ENCODE data around the gene EXOC4. TPM values are rescaled to one million over a fixed set of nuclear protein-coding genes. Genes with fewer than 3 reads are reported as not detected.

EXOC4 gene
- total RNA-seq, 2 donors from 2014 or later, result 48.9 to 102 TPM

DNA sequence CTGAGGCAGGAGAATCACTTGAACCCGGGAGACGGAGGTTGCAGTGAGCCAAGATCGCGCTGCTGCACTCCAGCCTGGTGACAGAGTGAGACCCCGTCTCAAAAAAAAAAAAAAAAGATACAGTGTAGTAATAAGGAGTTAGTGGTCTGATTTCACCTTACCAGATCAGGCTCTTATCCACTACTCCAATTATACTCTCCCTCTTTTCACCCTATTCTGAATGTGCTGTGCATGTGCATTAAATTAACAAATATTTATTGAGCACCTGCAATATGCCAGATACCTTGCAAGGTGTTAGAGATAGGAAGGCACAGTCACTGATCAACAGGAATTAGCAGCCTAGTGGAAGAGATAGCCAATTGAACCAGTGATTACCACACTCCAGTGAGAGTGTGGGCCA, 632.3 kb downstream of the EXOC4 start:
- intact Hi-C loops (cut with DNase I), result no loop called here
- Histone ChIP-seq H3K9me3 (no peaks in the 10 kb centered on the region), H3K27me3 (replicated peaks; ENCODE audit: insufficient read depth) (no peaks in the 10 kb centered on the region), H3K4me1 (replicated peaks) (no peaks in the 10 kb centered on the region), H3K27ac (no peak overlapping the region), H3K4me3 (no peak overlapping the region), H3K36me3 (no peaks in the 10 kb centered on the region)
- DNase-seq (ENCODE audit: low spot score), result no peak
- WGBS, result 98% methylated on average over 5 of the region's 5 CpGs
- no peak for TF ChIP-seq POLR2A (IDR thresholded peaks at IDR 0.05)
- TF ChIP-seq, protein P1, sequence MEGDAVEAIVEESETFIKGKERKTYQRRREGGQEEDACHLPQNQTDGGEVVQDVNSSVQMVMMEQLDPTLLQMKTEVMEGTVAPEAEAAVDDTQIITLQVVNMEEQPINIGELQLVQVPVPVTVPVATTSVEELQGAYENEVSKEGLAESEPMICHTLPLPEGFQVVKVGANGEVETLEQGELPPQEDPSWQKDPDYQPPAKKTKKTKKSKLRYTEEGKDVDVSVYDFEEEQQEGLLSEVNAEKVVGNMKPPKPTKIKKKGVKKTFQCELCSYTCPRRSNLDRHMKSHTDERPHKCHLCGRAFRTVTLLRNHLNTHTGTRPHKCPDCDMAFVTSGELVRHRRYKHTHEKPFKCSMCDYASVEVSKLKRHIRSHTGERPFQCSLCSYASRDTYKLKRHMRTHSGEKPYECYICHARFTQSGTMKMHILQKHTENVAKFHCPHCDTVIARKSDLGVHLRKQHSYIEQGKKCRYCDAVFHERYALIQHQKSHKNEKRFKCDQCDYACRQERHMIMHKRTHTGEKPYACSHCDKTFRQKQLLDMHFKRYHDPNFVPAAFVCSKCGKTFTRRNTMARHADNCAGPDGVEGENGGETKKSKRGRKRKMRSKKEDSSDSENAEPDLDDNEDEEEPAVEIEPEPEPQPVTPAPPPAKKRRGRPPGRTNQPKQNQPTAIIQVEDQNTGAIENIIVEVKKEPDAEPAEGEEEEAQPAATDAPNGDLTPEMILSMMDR (IDR thresholded peaks at IDR 0.05), result no peak
- TF ChIP-seq POLR2AphosphoS5 (IDR thresholded peaks at IDR 0.05), result no peak

DNA sequence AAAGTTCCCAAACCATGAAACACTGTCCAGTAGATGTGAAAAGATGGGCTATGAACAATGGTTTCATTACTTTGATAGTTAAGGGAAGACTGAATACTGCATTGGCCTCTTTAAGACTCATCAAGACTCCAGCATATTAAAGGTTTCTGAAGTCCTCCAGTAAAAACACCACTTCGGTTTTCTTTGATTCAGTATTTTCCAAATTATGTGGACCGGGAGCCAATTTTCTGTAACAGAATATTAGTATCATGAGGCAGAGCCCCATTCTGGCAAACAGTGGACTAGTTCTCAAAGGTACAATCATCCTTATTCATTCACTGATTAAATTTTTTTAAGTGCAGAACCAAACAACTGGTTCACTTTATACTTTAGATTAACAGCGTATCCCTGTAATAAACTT, 633.2 kb downstream of the EXOC4 start:
- no peaks in the 10 kb centered on the region for H3K27me3 ChIP-seq (replicated peaks; ENCODE audit: insufficient read depth)
- H3K36me3 ChIP-seq, result no peaks in the 10 kb centered on the region
- WGBS, result 61% methylated on average over 3 of the region's 3 CpGs
- H3K9me3 ChIP-seq, result no peaks in the 10 kb centered on the region
- DNase-seq (ENCODE audit: low spot score), result no peak
- no peak overlapping the region for H3K27ac ChIP-seq
- TF ChIP-seq POLR2A (IDR thresholded peaks at IDR 0.05) (no peak), POLR2AphosphoS5 (IDR thresholded peaks at IDR 0.05) (no peak)
- TF ChIP-seq, protein P1 (IDR thresholded peaks at IDR 0.05), result no peak
- no peaks in the 10 kb centered on the region for H3K4me1 ChIP-seq (replicated peaks)
- no peak overlapping the region for H3K4me3 ChIP-seq
- intact Hi-C loops (cut with DNase I), result no loop called here

DNA sequence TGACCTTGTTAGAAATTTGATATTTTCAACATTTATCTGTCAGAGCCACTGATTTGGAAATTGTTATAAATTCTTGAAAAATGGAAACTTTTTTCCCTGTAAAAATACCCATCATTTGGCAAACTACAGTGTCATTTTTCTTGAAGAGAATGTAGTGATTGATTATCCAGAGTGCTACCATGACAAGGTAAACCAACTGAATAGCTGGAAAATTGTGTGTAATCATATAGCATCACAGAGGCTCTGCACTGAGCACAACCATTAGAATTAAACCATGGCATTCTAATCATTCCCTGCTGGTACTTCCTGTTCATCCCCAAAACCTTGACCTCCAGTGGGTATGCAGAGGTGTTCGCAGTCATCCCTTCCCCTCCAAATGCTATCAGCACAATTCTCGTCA, 633.9 kb downstream of the EXOC4 start:
- DNase-seq (ENCODE audit: low spot score), result no peak
- H3K4me3 ChIP-seq, result no peak overlapping the region
- WGBS, result 90% methylated on average over 2 of the region's 2 CpGs
- no peaks in the 10 kb centered on the region for H3K27me3 ChIP-seq (replicated peaks; ENCODE audit: insufficient read depth)
- no peaks in the 10 kb centered on the region for H3K4me1 ChIP-seq (replicated peaks)
- H3K36me3 ChIP-seq, result no peaks in the 10 kb centered on the region
- TF ChIP-seq POLR2A (IDR thresholded peaks at IDR 0.05) (no peak), POLR2AphosphoS5 (IDR thresholded peaks at IDR 0.05) (no peak)
- TF ChIP-seq, protein P1 (IDR thresholded peaks at IDR 0.05), result no peak
- no peaks in the 10 kb centered on the region for H3K9me3 ChIP-seq
- no peak overlapping the region for H3K27ac ChIP-seq
- intact Hi-C loops (cut with DNase I), result no loop called here

DNA sequence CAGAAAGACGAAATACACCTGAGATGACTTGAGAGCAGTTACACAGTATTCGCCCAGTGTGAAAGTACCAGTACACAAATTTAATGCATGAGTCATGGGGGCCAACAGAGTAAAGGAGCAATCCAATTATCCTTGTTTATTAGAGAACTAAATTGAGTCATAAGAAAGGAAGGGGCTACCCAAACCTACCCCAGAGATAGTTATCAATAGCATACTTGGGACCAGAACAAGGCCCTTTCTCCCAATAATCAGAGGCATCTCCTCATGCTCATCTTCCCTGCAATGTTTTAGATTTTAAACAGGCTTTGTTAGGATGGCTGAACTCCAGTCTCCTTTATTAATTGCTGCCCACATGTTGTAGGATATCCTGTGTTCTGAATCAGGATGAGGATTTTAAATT, 634.6 kb downstream of the EXOC4 start:
- Histone ChIP-seq H3K27me3 (replicated peaks; ENCODE audit: insufficient read depth) (no peaks in the 10 kb centered on the region), H3K27ac (no peak overlapping the region), H3K4me3 (no peak overlapping the region), H3K36me3 (no peaks in the 10 kb centered on the region), H3K4me1 (replicated peaks) (no peaks in the 10 kb centered on the region), H3K9me3 (no peaks in the 10 kb centered on the region)
- 90% methylated on average over 2 of the region's 2 CpGs for WGBS
- TF ChIP-seq POLR2AphosphoS5 (IDR thresholded peaks at IDR 0.05) (no peak), POLR2A (IDR thresholded peaks at IDR 0.05) (no peak)
- TF ChIP-seq, protein P1 (IDR thresholded peaks at IDR 0.05), result no peak
- intact Hi-C loops (cut with DNase I), result no loop called here
- DNase-seq (ENCODE audit: low spot score), result no peak

DNA sequence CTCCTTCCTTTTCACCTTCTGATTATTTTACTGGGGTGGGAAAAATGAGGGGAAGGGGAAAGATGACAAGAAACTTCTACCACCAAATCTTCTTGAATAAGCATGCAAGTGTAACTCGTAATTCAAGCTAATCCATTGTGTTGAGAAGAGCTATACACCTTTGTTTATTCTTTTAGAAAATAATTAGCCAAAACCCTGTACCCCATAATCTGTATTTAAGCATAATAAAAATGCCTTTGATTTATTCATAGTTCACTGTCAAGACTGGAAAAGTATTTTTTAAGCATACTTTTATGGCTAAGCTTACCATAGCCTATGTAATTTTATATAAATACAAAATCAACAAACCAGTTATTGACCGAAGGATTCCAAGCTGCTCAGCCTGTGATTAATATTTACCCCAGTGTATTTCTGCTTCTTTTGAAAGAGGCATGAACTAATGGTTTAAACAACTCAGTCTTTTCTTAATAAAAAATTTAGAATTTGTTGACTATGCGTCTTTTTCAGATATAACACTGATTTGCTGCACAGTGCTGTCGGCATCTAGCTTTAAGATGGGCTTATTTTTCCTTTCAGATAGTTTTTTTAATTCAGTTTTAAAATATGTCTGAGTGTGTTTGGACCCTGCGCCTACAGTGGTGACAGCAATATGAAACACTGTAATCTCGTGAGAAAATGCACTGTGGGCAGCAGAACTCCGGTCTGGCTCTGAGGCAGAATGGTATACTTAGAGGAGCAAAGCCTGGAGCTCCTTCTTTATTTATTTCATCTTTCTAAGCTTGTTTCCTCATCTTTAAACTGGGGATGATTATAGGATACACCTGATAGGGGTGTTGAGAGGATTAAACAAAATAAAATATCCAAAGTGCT, 635.4 kb downstream of the EXOC4 start:
- Histone ChIP-seq H3K4me1 (replicated peaks) (no peaks in the 10 kb centered on the region), H3K9me3 (no peaks in the 10 kb centered on the region), H3K27ac (no peak overlapping the region), H3K4me3 (no peak overlapping the region), H3K27me3 (replicated peaks; ENCODE audit: insufficient read depth) (no peaks in the 10 kb centered on the region), H3K36me3 (no peaks in the 10 kb centered on the region)
- DNase-seq (ENCODE audit: low spot score), result no peak
- intact Hi-C loops (cut with DNase I), result no loop called here
- TF ChIP-seq POLR2A (IDR thresholded peaks at IDR 0.05) (no peak), POLR2AphosphoS5 (IDR thresholded peaks at IDR 0.05) (no peak)
- TF ChIP-seq, protein P1 (IDR thresholded peaks at IDR 0.05), result no peak
- 60% methylated on average over 7 of the region's 7 CpGs for WGBS
